NCI-H345 (cell line): ENCODE measurements around the gene MTMR3.

Source experiments
- DNase-seq: peaks from one replicate; lab custom pipeline; 2025; lab: John Stamatoyannopoulos, UW

MTMR3 gene

GRCh38 chr22:30004101-30004500, 121.1 kb downstream of the MTMR3 start:
- no peak for DNase-seq

DNA sequence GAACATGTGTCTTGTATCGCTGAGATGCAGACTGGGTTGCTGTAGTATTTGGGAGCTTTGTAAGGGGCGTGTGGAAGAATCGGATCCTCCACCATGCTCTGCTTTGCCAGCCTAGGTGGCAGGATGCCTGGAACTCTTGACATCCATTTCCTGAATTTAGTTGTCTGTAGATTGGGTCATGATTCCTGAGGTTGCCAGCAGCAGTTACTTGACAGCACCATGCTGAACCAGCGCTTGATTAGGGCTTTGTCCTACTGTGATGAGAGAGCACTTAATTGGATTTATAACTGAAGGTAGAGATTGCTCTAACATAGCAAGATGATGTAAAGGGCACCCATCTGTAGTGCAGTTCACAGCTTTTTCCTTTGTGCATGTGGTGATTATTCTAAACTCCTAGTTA, 121.7 kb downstream of the MTMR3 start:
- DNase-seq, result no peak

DNA sequence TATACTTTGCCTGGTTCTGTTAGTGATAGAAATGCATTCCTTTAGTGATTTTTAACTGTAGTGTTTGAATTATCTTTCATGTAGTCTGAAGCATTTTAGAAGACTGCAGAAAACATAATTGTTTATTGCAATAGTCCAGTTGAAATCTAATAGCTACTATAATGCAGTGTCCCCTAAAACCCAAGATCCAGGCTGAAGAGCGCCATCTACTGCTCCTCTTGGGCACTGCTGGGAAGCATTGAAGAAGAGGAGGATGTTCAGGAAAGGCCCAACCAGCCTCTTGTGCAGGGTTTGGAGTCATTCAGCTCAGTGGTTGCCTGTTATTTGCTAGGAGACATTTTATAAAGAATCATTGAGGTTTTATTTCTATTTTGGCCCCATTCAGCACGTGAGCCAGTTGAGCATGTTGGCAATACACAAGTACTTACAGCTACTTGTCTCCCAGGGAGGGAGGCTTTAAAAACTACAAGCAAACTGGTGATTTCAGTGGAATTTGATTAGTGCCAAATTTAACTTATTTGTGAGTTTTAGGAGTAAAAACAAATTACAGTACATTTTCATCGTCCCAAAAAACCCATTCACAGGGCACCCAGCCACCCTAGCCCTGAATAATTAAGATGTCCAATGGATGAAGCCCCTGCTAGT, 122.4 kb downstream of the MTMR3 start:
- DNase-seq, result peak; percentile 38

- no peak for DNase-seq
These were observed 124.4 kb downstream of the MTMR3 start for GRCh38 chr22:30007361-30007760.

DNA sequence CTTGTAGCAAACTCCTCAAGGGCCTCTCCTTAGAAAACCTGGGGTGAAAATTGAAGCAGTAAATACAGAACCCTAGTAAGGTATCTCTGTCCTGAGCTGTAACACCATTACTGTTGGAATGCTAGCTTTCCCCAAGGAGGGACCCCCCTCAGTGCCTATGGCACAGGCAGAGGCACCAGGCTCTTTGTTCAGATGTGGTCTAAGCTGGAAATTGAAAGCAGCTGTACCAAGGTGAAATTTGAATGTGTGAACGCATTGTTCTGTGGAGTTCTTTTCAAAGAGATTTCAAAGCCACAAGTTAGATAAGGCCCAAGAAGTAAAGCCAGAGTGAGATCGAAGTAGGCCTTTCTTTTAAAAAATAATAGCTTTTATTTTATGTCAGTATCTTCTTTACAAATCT, 125.4 kb downstream of the MTMR3 start:
- no peak for DNase-seq

DNA sequence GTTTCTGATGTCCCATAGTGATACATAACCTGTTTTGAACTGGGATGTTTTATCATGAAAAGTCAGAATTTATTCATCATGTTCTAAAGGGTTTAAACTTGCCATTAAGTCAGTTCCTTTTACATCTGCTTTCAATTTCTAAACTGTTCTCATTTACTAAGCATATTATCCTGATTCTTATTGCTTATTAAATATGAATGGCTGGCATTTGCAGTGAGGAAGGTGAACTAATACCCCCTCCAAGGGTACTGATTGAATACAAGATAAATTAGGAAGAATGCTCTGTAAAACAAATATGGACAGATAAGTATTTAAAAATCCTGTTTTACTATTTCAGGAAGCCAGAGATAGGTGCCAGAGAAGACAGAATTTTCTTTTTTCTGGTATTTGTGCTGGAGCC, 126.5 kb downstream of the MTMR3 start:
- no peak for DNase-seq

DNA sequence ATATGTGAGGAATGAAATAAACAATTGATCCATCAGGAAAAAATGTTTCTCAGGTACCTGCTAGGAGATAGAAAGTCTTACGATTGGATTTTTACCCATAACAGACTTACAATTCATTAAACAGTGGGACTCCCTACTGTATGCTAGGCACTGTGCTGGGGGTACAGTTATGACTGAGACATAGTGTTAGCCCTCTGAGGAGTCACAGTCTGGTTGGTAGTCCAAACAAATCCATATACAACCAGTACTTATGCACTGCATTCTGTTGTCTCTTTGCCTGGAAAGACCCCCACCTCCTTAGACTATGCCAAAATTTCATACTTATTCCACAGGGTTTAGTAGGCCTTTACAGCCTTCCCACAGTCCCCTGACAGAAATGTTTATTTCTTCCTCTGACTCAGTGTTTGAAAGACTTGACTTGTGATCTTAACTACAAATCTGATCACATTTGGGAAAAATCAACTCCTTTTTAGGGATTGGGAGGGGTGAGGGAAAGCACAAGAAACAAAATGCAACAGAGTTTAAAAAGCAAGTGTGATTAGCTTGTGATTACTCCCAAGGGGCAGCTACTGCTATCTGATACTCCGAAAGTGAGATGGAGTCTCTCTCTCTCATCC, 127.9 kb downstream of the MTMR3 start:
- DNase-seq, result no peak

DNA sequence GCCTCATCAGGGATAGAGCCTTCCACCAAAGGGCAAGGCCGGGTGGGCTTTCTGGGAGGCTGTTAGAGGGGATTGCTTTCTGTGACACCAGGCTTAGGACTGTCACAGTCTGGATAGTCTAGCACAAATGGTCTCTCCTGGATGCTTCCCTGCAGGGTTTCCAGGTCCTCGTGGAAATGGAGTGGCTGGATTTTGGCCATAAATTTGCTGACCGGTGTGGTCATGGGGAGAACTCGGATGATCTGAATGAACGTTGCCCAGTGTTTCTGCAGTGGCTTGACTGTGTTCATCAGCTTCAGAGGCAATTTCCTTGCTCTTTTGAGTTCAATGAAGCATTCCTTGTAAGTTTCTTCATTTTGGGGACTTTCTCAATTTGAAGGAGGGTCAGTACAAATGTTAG, 130.2 kb downstream of the MTMR3 start:
- DNase-seq, result no peak

DNA sequence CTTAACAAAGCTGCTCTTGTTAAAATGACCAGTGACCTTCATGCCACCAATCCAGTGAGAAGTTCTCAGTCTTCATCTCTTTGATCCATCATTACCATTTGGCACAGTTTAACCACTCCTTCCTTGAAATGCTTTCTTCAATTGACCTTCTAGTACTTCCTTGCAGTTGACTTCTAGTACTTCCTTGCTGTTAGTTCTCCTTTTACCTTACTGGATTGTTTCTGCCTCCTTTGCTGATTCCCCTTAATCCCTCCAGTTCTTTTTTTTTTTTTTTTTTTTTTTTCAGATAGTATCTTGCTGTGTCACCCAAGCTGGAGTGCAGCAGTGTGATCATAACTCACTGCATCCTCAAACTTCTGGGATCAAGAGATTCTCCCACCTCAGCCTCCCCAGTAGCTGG, 131.3 kb downstream of the MTMR3 start:
- DNase-seq, result no peak

- no peak for DNase-seq
These were observed 132.3 kb downstream of the MTMR3 start for GRCh38 chr22:30015229-30015797.

DNA sequence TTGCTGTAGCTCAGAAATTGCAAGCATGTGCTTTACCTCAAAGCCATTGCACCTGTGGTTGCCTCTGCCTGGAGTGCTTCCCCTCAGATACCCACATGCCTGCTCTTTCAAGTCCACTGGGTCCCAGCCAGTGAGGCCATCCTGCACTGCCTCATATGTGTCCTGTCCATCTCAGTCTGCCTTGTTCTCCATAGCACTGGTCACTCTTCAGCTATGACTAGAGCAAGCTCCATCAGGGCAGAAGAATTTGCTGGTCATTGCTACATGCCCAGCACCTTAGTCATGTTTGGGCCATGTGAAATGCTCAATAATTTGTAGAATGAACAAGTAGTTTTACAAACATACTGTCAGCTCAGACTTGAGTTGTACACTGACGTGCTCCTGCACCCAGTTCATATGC, 132.9 kb downstream of the MTMR3 start:
- DNase-seq, result no peak

DNA sequence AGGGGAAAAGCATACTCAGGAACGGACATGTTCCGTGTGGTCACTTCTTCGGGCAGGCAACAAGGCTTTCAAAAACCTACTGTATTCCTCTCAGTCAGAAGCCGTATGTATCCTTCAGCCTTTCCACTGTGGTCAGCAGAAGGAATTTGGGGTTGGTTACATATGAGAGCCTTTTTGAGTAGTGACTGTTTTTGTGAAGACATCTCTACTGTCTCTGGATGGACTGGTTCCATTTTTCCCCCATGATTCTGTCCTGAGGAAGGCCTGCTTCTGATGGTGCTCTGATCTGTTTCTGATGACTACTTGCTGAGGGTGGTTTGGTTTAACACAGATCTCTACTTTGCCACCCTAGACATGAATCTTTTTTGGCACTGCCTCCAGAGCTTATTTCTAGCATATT, 133.6 kb downstream of the MTMR3 start:
- DNase-seq, result no peak

DNA sequence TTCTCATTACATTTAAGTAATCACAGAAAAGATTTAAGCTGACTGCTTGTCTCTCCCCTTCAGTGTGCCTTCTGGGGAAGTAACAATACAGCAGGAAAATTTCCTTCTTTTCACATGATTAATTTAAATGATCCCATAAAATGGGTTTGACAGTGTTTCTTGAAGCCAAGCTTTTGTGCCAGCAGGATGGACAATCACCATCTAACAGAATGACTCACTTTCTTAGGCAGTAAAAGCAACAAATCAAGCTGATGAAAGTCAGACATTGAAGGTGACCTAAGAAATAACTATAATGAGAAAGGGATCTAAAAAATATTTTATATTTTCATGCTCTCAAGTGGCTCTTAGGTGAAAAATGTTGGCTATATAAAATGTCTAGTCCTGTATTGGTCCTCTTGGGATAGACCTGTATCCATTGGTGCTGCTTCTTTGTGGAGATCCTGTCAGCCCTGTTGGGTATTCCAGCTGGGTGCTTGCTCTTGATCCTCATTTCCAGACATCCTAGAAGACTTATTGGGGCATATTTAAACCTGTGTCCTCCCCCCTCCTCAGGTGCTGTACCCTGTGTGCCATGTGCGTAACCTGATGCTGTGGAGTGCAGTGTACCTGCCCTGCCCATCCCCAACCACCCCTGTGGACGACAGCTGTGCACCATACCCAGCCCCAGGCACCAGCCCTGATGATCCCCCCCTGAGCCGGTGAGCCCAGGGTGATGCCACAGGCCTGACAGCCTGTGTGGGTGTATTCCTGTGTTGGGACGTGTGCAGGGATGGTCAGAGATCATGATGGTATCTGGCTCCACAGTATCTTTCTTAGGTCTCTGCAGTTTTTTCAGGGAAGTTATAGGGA, 134.6 kb downstream of the MTMR3 start:
- DNase-seq, result no peak

GRCh38 chr22:30020511-30020910, 137.5 kb downstream of the MTMR3 start:
- no peak for DNase-seq

DNA sequence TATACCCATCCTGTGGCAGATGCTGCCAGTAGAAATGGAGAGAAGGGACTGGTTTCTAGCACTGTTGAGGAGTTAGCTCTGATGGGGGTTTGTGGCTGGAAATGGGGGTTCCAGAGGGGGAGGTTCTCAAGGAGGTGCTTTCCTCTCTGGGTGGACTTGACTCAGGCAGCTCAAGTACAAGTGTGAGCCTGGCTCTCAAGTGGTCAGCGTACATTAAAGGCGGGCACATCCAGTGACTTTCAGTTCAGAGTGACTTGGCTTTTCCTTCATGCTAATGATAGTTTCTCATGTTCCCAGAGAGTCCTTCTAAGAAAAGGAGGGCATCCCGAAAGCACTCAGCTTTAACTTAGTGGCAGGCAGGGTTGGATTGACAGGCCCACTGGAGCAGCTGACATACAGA, 138.4 kb downstream of the MTMR3 start:
- DNase-seq, result no peak

GRCh38 chr22:30021881-30022619, 139.1 kb downstream of the MTMR3 start:
- DNase-seq, result no peak

DNA sequence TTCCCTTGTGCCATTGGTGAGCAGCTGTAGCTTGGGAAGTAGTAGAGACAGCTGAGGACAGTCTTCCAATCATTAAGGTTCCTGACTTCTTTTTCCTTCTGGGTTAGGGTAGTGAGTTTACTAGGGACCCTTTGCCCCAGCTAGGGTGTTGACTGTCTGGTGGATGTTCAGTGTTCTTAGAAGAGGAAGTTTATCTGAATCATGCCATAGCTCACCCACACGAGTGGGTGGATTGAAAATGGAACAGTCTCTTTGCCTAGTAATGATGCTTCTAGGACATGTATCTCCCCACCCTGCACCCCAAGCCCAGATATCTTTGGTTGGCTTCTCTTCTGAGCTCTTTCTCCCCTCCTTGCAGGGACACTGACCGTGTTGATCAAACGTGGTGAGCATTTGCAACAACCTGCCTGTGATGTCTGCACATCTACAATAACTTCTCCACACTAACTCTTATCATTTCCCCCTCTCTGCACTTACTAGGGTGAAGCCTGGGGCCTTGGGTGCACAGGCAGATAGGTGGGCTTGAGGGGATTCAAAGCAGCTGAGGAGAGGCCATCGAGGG, 140.2 kb downstream of the MTMR3 start:
- no peak for DNase-seq

GRCh38 chr22:30024231-30024630, 141.3 kb downstream of the MTMR3 start:
- no peak for DNase-seq

DNA sequence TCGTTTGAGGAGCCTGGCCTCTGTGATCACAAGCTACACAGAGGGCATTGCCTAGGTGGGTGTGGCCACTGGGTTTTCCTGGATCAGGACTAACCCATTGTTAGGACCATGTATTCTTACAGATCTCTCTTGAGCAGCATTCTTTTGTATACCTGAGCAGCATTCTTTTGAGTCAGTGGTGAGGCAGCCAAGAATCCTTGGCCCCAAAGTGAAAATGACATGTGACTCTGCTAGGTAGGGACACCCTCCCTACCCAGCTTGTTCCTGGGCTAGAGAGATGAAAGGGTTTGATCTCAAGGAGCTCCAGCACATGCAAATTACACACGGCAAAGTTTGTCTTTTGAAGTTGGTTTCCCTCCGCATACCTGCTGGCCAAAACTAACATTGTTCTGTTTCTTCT, 142.2 kb downstream of the MTMR3 start:
- no peak for DNase-seq

GRCh38 chr22:30026756-30027155, 143.8 kb downstream of the MTMR3 start:
- DNase-seq, result no peak

DNA sequence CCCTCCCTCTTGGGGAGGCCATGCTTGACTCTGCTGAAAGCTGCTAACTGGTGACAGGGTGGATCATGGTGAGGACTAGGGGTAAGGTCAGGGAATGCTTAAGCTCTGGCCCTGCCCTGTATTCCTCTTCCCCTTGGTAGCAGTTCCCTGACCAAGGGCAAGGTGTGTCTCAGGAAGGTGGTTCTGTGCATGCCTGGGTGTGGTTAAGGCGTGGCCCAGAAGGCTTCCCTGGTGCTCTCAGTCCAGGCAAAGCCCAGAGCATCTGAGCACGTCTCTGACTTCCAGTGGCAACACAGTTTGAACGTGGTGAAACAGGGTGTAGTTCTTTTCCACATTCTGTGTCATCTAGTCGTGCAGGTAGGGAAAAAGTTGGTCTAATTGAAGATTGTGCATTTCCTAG, 144.2 kb downstream of the MTMR3 start:
- no peak for DNase-seq

DNA sequence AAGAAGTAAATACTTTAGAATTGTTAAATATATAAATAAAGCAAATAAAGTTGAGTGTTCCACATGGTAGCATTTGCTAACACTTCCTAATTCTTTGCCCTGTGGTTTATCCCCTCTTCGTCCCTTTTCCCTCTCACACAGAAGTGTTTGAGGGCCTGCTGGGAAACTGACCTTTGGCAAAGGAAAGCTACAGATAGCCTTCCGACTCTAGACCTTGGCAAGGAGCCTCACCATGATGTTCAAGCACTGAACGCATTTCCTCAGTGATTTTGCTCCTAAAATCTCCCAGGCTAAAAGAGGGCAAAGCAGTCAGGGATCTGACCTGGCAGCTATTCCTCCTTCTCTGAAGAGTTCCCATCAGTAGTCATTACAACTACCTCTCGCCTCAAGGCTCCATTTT, 144.8 kb downstream of the MTMR3 start:
- DNase-seq, result no peak
